Melanocyte of skin (primary cell): ENCODE data around the gene IRS2. TPM values are rescaled to one million over a fixed set of nuclear protein-coding genes. Genes with fewer than 3 reads are reported as not detected.

ENCODE experiments used
- total RNA-seq, 2 donors: library from RNA; depleted of rRNA; stranded (reverse); fragments of >200 nt; gene quantifications; 2 replicates each; pipeline ENCODE4 v1.2.3, GENCODE V29; 2012

IRS2 gene, protein sequence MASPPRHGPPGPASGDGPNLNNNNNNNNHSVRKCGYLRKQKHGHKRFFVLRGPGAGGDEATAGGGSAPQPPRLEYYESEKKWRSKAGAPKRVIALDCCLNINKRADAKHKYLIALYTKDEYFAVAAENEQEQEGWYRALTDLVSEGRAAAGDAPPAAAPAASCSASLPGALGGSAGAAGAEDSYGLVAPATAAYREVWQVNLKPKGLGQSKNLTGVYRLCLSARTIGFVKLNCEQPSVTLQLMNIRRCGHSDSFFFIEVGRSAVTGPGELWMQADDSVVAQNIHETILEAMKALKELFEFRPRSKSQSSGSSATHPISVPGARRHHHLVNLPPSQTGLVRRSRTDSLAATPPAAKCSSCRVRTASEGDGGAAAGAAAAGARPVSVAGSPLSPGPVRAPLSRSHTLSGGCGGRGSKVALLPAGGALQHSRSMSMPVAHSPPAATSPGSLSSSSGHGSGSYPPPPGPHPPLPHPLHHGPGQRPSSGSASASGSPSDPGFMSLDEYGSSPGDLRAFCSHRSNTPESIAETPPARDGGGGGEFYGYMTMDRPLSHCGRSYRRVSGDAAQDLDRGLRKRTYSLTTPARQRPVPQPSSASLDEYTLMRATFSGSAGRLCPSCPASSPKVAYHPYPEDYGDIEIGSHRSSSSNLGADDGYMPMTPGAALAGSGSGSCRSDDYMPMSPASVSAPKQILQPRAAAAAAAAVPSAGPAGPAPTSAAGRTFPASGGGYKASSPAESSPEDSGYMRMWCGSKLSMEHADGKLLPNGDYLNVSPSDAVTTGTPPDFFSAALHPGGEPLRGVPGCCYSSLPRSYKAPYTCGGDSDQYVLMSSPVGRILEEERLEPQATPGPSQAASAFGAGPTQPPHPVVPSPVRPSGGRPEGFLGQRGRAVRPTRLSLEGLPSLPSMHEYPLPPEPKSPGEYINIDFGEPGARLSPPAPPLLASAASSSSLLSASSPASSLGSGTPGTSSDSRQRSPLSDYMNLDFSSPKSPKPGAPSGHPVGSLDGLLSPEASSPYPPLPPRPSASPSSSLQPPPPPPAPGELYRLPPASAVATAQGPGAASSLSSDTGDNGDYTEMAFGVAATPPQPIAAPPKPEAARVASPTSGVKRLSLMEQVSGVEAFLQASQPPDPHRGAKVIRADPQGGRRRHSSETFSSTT (N-terminal part only)
- total RNA-seq: 10 to 100 TPM; 20.0 to 21.3 TPM

DNA sequence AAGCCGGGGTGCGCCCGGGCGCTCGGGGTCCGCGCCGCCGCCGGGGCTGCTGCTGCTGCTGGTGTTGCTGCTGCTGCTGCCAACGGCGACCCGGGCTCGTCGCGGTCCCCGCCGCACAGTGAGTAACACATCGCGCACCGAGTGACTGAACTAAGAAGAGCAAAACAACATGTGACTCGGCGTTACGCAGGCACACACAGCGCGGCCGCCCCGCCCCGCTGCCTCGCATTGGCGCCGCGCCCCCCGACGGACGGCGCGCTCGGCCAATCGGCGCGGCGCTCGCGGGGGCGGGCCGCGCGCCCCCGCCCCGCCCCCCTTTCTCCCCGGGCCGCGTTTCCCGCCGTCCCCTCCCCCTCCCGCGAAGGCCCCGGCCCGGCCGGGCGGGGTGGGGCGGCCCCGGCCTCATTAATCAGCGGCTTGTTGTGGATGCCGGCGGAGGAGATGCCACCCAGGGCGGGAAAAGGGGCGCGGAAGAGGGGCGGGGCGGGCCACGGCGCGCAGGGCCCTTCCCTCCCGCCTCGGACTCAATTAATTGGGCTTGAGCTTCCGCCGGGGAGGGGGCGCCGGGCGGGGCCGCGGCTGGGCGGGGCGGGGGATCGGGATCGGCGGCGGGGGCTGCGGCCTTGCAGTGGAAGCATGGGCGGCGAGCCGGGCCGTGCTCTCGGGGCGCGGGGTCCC lies at the start of gene IRS2:
TSS of gene IRS2 (minus strand) at position 127 of the 678 bp plus-strand sequence. CDS start 530 bp downstream, outside the sequence.

